ENCODE data around the gene SP140L.
"Not testable (repeated sequence)": the region's sequence is repeated elsewhere in the genome, so short reads cannot be mapped to it uniquely, and the experiment has no call there.

SP140L gene

DNA sequence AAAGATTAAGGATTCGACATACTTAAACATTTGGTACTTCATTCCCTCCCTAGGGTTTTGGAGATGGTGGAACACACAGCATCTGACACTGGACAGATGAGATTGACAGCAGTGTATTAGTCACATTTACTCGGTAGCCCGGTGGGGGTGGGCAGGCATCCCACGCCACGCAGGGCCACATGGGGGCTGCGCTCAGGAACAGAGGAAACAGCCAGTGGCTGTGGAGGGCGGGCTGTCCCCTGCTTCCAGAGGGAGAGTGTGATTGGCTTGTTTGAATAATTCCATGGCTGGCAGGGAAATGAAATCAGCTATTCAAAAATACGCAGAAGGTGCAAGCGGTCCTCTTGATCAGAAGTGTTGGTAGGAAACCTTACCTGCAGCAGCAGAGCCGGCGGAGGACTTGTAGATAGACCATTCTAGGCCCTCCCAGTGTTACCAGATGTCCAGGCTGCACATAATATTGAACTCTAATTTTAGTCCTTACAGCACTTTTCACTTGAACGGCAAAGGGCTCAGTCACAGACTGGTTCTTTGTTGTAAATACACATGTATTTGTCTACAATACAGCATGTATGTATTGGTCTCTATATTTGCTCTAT is 18.5 kb upstream of the SP140L start:
- WGBS: 95% methylated on average over 11 of the region's 12 CpGs
- Histone ChIP-seq H3K27me3 (ENCODE audit: insufficient read depth, low read length) (no peaks in the 10 kb centered on the region), H3K27ac (ENCODE audit: low read depth, low read length) (no peak overlapping the region), H3K4me3 (ENCODE audit: low read length) (no peak overlapping the region), H3K4me1 (ENCODE audit: insufficient read depth, low read length) (peaks cover 8% of the 10 kb centered on the region; the same call in 1 of the 2 replicates), H3K36me3 (ENCODE audit: insufficient read depth, low read length) (no peaks in the 10 kb centered on the region), H3K9me3 (ENCODE audit: insufficient read depth, low read depth, low read length) (peaks cover 4% of the 10 kb centered on the region; the same call in 1 of the 2 replicates), H3K9ac (ENCODE audit: low read depth, low read length) (no peak overlapping the region)

DNA sequence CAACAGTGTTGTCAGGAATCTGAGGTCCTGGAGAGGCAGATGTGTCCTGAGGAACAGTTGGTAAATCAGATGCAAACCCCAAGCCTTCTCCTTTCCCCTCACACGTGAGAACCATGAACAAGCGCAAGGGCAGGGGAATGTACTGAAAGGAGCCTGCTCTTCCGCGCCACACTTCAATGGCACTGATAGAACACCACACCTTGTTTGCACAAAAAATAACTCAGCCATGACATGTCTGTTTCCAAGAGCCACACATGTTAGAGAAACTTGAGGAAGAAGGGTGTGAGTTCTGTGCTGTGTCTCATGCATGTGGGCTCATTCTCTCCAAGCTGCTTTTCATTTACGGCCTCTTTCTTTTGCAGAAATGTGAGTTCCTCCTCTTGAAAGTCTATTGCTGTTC is 16.2 kb upstream of the SP140L start:
- not testable (repeated sequence) for H3K9ac ChIP-seq (ENCODE audit: low read depth, low read length); H3K4me3 ChIP-seq (ENCODE audit: low read length); H3K27ac ChIP-seq (ENCODE audit: low read depth, low read length); H3K27me3 ChIP-seq (ENCODE audit: insufficient read depth, low read length); H3K9me3 ChIP-seq (ENCODE audit: insufficient read depth, low read depth, low read length); H3K36me3 ChIP-seq (ENCODE audit: insufficient read depth, low read length); H3K4me1 ChIP-seq (ENCODE audit: insufficient read depth, low read length)
- no CpG with 5 or more reads among the region's 5 CpGs for WGBS

DNA sequence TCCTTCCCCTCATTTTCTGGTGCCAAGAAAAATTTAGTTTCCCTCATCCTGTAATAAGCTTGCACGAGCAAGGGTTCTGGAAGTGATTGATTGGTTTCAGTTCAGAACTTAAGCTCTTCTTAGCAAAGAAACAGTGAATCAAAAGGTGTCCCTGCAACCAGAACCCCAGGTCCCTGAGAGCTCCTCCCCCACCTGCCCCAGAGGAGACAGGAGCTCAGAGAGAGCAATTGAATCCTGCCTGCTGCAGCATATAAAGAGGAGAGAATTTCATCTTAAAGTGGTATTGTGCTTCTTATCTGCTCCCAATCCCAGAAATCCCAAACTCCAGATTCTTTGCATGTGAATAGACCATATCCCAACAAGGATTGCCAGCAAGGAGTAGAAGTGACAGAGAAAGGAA is 15.4 kb upstream of the SP140L start:
- 83% methylated on average over 1 of the region's 1 CpG for WGBS
- H3K4me3 ChIP-seq (ENCODE audit: low read length); H3K4me1 ChIP-seq (ENCODE audit: insufficient read depth, low read length); H3K36me3 ChIP-seq (ENCODE audit: insufficient read depth, low read length); H3K9me3 ChIP-seq (ENCODE audit: insufficient read depth, low read depth, low read length); H3K27me3 ChIP-seq (ENCODE audit: insufficient read depth, low read length); H3K9ac ChIP-seq (ENCODE audit: low read depth, low read length); H3K27ac ChIP-seq (ENCODE audit: low read depth, low read length): not testable (repeated sequence)

DNA sequence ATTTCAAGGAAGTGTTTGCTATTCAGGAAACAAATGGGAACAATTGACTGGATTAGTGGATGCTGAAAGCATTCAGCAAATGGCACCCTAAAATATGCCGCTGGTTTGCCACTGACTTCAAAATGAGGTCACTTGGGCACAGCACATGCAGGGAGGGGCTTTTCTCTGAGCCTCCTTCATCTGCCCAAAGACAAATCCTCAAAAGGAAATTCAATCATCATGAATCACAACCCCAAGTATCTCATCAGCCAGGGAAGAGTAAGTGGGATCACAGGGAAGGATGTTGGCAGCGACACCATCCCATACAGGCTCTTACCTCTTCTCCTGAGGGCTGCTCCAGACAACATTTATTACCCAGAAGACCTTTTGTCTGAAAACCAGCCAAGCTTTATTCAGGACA is 14.4 kb upstream of the SP140L start:
- no peaks in the 10 kb centered on the region for H3K9me3 ChIP-seq (ENCODE audit: insufficient read depth, low read depth, low read length)
- H3K27ac ChIP-seq (ENCODE audit: low read depth, low read length): no peak overlapping the region
- WGBS: 90% methylated on average over 2 of the region's 2 CpGs

DNA sequence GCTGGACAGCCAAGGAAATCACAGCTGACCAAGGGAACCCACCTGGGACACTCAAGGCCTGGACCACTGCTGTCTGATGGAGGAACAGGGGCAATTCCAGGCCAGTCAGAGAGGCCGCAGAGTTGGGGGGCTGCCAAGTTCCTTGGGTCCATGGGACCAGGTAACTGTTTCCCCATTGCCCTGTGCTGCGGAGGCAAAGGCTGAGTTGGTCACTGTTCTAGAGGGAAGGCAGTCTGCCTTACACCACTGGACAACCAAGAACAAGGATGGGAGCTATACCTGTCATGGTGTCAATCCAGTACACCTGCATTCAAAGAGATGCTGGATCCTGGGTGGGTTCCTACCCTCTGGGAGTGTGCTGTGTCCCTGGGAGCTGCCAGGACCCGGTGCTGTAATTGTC is 9.6 kb upstream of the SP140L start:
- H3K36me3 ChIP-seq (ENCODE audit: insufficient read depth, low read length): no peaks in the 10 kb centered on the region
- peaks cover 12% of the 10 kb centered on the region for H3K9me3 ChIP-seq (ENCODE audit: insufficient read depth, low read depth, low read length)
- no peak overlapping the region for H3K27ac ChIP-seq (ENCODE audit: low read depth, low read length)
- no peaks in the 10 kb centered on the region for H3K27me3 ChIP-seq (ENCODE audit: insufficient read depth, low read length)
- no peaks in the 10 kb centered on the region for H3K4me1 ChIP-seq (ENCODE audit: insufficient read depth, low read length)
- no peak overlapping the region for H3K4me3 ChIP-seq (ENCODE audit: low read length)
- H3K9ac ChIP-seq (ENCODE audit: low read depth, low read length): no peak overlapping the region
- WGBS: 78% methylated on average over 3 of the region's 3 CpGs

More for the DNA sequence above, 14.4 kb upstream of the SP140L start:
- H3K36me3 ChIP-seq (ENCODE audit: insufficient read depth, low read length): no peaks in the 10 kb centered on the region
- H3K4me1 ChIP-seq (ENCODE audit: insufficient read depth, low read length): peaks cover 8% of the 10 kb centered on the region; the same call in 1 of the 2 replicates
- no peaks in the 10 kb centered on the region for H3K27me3 ChIP-seq (ENCODE audit: insufficient read depth, low read length)
- no peak overlapping the region for H3K9ac ChIP-seq (ENCODE audit: low read depth, low read length)
- no peak overlapping the region for H3K4me3 ChIP-seq (ENCODE audit: low read length)

DNA sequence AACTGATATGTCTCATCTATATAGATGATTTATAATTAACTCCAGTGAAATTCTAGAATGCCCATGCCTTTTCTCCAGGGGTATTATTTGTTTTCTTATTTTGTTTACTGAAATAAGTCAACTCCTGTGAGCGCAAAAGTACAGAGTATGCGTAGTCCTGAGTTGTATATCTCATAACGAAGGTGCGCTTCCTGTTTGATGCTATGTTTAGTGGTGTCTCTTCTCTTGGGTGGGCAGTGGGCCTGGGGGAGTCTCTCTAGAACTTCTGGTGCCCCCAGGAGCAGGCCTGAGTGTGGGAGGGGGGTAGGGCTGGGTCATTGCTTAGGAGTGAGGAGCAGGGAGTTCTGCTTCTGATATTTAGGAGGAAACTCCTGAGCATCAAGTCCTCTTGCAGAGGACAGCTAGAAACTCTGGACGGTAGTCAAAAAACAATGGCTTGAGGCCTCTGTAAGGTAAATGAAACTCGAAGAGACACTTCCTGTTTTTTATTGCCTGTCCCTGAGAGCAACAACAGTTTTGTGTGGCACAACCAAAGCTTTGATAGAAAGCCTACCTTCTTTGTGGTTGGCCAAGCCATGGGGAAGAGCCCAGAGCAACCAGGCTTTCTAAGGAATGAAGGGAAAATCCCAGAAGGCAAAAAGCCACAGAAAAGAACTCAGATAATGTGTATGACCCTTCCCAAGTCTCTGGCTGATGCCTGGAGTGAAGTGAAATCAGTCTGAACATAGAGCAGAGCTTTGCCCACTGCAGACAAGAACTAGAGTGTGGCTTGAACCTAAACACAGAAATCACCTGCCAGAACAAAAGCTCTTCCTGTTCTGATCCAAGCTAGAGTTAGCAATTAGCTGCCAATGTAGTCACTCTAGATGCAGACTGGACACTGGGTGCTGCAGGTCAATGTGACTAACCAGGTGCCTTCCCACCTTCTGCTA is 8.5 kb upstream of the SP140L start:
- Histone ChIP-seq H3K27ac (ENCODE audit: low read depth, low read length) (no peak overlapping the region), H3K27me3 (ENCODE audit: insufficient read depth, low read length) (no peaks in the 10 kb centered on the region), H3K36me3 (ENCODE audit: insufficient read depth, low read length) (no peaks in the 10 kb centered on the region), H3K4me3 (ENCODE audit: low read length) (no peak overlapping the region), H3K4me1 (ENCODE audit: insufficient read depth, low read length) (no peaks in the 10 kb centered on the region), H3K9me3 (ENCODE audit: insufficient read depth, low read depth, low read length) (peaks cover 23% of the 10 kb centered on the region), H3K9ac (ENCODE audit: low read depth, low read length) (no peak overlapping the region)
- WGBS: 75% methylated on average over 6 of the region's 6 CpGs

DNA sequence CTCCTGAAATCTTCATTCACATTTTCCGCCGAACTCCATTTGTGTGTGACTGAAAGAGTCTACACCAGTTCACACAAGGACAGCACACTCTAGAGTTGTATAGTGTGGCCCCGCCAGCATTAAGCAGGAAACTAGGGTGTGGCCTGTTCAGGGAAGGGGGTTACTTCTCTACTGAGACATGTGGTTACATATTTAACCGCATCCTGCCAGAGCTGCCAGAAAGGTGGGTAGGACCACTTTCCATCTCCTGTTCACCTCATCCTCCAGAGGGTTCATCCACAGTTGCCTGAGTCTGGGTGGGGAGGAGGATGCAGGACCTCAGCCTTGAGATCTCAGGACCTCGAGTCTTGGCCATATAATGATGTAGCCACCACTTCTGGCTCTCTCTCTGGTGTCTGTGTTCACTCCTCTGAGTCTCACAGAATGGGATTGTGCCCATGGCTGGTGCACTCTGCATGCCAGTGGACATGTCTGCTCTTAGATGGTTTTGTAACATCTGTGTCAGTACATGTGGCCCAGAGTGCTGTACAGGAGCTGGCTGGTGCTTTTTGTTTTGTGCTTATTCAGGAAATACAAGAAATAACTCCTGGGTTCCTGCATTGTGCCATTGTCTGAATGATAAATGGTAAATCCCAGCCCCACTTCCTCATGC is 7.7 kb upstream of the SP140L start:
- H3K9ac ChIP-seq (ENCODE audit: low read depth, low read length): no peak overlapping the region
- H3K36me3 ChIP-seq (ENCODE audit: insufficient read depth, low read length): no peaks in the 10 kb centered on the region
- H3K4me3 ChIP-seq (ENCODE audit: low read length): no peak overlapping the region
- no peaks in the 10 kb centered on the region for H3K4me1 ChIP-seq (ENCODE audit: insufficient read depth, low read length)
- no peak overlapping the region for H3K27ac ChIP-seq (ENCODE audit: low read depth, low read length)
- H3K27me3 ChIP-seq (ENCODE audit: insufficient read depth, low read length): no peaks in the 10 kb centered on the region
- peaks cover 25% of the 10 kb centered on the region for H3K9me3 ChIP-seq (ENCODE audit: insufficient read depth, low read depth, low read length)
- 96% methylated on average over 5 of the region's 5 CpGs for WGBS

DNA sequence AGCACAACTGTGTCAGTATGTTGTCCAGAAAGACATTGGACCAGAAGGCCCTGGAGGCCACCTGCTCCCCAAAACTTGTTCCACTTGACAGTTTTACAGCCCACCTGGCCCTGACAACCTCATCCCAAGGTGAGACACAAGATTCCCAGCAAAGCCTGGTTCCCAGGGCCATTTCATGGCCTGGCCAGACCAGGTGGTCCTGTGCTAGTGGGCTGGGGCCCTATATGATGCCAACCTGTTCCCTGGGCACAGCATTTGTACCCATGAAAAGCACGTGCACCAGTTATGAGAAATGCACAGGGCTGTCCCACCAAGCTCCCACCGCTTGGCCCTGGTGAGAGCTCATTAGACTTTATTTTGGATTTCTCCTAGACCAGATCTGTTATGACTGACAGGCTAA is 6.0 kb upstream of the SP140L start:
- Histone ChIP-seq H3K36me3 (ENCODE audit: insufficient read depth, low read length) (no peaks in the 10 kb centered on the region), H3K27ac (ENCODE audit: low read depth, low read length) (no peak overlapping the region), H3K4me3 (ENCODE audit: low read length) (no peak overlapping the region), H3K9ac (ENCODE audit: low read depth, low read length) (no peak overlapping the region), H3K9me3 (ENCODE audit: insufficient read depth, low read depth, low read length) (peaks cover 25% of the 10 kb centered on the region), H3K27me3 (ENCODE audit: insufficient read depth, low read length) (no peaks in the 10 kb centered on the region), H3K4me1 (ENCODE audit: insufficient read depth, low read length) (no peaks in the 10 kb centered on the region)
- WGBS: 92% methylated on average over 2 of the region's 2 CpGs

DNA sequence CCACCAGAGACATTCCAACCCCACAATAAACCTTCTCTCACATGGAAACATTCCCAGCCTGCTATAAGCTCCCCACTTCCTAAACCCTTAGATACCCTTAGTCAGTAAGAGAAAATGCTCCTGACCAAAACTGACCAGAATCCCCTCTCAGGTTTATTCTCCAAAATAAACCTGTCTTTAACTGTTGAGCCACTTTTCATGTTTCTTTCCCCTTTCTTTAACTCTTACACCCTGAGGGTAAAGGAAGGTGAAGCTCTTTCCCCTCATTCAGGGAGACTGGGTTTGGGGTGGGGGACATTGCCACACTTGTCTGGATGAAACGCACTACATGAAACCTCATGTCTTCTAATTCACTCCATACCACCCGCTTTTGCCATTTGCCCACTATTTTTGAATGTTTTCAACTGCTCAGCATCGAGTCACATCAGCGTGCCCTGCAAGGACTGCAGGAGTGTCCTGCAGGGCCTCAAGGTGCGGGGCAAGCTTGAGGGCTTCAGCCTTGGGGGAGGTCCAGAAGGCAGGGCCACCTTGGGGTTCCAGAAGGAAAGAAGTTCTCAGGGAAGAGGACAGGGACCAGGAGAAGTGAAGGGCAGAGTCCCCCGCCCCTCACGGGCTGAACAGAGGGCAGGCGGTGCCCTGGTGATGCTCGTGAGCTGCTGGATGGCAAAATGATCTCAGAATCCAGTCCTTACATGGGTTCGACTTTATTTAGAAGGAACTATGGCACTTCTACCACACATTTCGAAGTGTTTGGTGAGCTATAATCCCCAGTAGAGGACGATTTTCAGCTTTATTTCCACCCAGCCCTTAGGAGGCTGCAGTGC is 4.2 kb upstream of the SP140L start:
- WGBS: 97% methylated on average over 11 of the region's 12 CpGs
- Histone ChIP-seq H3K27ac (ENCODE audit: low read depth, low read length) (no peak overlapping the region), H3K27me3 (ENCODE audit: insufficient read depth, low read length) (no peaks in the 10 kb centered on the region), H3K36me3 (ENCODE audit: insufficient read depth, low read length) (no peaks in the 10 kb centered on the region), H3K9me3 (ENCODE audit: insufficient read depth, low read depth, low read length) (peaks cover 25% of the 10 kb centered on the region), H3K4me3 (ENCODE audit: low read length) (no peak overlapping the region), H3K9ac (ENCODE audit: low read depth, low read length) (no peak overlapping the region), H3K4me1 (ENCODE audit: insufficient read depth, low read length) (no peaks in the 10 kb centered on the region)

DNA sequence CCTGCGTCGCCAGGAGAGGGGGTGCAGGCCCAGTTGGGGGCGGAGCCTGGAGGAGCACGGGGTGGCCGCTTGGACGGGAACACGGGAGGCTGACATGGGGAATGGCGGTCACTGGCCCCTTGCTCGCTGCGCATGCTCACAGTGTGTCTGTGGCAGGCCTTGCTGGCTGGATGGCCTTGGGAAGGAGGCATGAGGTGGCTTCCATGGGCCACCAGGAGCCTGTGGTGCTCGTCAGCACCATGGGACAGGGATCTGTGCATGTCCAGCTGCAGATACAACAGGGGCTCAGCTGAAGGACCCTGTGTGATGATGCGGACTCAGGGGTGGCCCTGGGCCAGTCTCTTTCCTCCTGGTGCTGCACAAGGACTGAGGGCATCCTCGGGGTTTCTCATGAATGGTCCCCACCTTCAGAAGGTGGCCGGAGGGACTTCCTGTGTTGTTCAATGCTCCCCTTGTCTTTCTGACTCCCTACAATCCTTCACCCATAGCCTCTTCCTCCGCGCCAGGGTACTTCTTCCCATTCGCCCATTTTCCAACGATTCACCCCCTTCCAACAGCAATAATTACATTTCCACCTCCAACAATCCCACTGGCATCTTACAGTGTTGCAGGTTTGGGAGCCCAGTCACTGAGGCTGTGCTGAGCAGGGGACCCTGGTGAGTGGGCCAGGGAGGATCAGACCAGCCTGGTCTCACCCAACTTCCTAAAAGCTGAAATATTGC is 3.4 kb upstream of the SP140L start:
- 91% methylated on average over 18 of the region's 18 CpGs for WGBS
- no peak overlapping the region for H3K4me3 ChIP-seq (ENCODE audit: low read length)
- no peaks in the 10 kb centered on the region for H3K36me3 ChIP-seq (ENCODE audit: insufficient read depth, low read length)
- no peaks in the 10 kb centered on the region for H3K27me3 ChIP-seq (ENCODE audit: insufficient read depth, low read length)
- no peak overlapping the region for H3K27ac ChIP-seq (ENCODE audit: low read depth, low read length)
- H3K9ac ChIP-seq (ENCODE audit: low read depth, low read length): no peak overlapping the region
- peaks cover 25% of the 10 kb centered on the region for H3K9me3 ChIP-seq (ENCODE audit: insufficient read depth, low read depth, low read length)
- H3K4me1 ChIP-seq (ENCODE audit: insufficient read depth, low read length): no peaks in the 10 kb centered on the region

Data from HUES64 (cell line).